ENCODE data around the gene THUMPD3. TPM values are rescaled to one million over a fixed set of nuclear protein-coding genes. Genes with fewer than 3 reads are reported as not detected.

THUMPD3 gene
- total RNA-seq, 1 donor from 2014 or later: 61.4 TPM

GRCh38 chr3:9395570-9396300 is 32.9 kb downstream of the THUMPD3 start:
- Mint-ChIP-seq H3K27ac (peak overlapping the region; percentile 94), H3K4me1 (ENCODE audit: low read depth) (peaks cover 63% of the 10 kb centered on the region), H3K9me3 (no peaks in the 10 kb centered on the region), H3K36me3 (ENCODE audit: low read depth) (peaks cover 50% of the 10 kb centered on the region), H3K4me3 (peak overlapping the region; percentile 94), H3K27me3 (ENCODE audit: insufficient read depth) (no peaks in the 10 kb centered on the region)
- intact Hi-C loops (cut with micrococcal nuclease): loop anchor here (1.0 to 5.0 kb wide), 7 partner anchors 32 to 853 kb away; partner anchors contain the start of genes EMC3, JAGN1, MTMR14 and RAD18
- DNase-seq (ENCODE audit: low spot score): no peak

GRCh38 chr3:9396301-9396631 is 33.4 kb downstream of the THUMPD3 start:
- Mint-ChIP-seq H3K27me3 (ENCODE audit: insufficient read depth) (no peaks in the 10 kb centered on the region), H3K4me1 (ENCODE audit: low read depth) (peaks cover 65% of the 10 kb centered on the region), H3K27ac (peak overlapping the region; percentile 94), H3K4me3 (peak overlapping the region; percentile 94), H3K9me3 (no peaks in the 10 kb centered on the region), H3K36me3 (ENCODE audit: low read depth) (peaks cover 45% of the 10 kb centered on the region)
- DNase-seq (ENCODE audit: low spot score): no peak
- intact Hi-C loops (cut with micrococcal nuclease): loop anchor here (1.0 to 5.0 kb wide), 7 partner anchors 33 to 852 kb away; partner anchors contain the start of genes EMC3, JAGN1, MTMR14 and RAD18

- peak overlapping the region; percentile 94 for H3K4me3 Mint-ChIP-seq
- intact Hi-C loops (cut with micrococcal nuclease): loop anchor here (1.0 to 5.0 kb wide), 11 partner anchors 33 to 852 kb away; partner anchors contain the start of genes BRPF1, CRELD1, EMC3 and JAGN1
- no peaks in the 10 kb centered on the region for H3K27me3 Mint-ChIP-seq (ENCODE audit: insufficient read depth)
- H3K36me3 Mint-ChIP-seq (ENCODE audit: low read depth): peaks cover 40% of the 10 kb centered on the region
- peaks cover 65% of the 10 kb centered on the region for H3K4me1 Mint-ChIP-seq (ENCODE audit: low read depth)
- H3K27ac Mint-ChIP-seq: peak overlapping the region; percentile 98
- DNase-seq (ENCODE audit: low spot score): peak; percentile 98
- no peaks in the 10 kb centered on the region for H3K9me3 Mint-ChIP-seq
Observed at GRCh38 chr3:9396632-9397331, 33.9 kb downstream of the THUMPD3 start.

- Mint-ChIP-seq H3K4me3 (peak within 1 kb of the TSS; percentile 99), H3K36me3 (ENCODE audit: low read depth) (peaks cover 34% of the 10 kb centered on the region), H3K4me1 (ENCODE audit: low read depth) (peaks cover 65% of the 10 kb centered on the region), H3K27me3 (ENCODE audit: insufficient read depth) (no peaks in the 10 kb centered on the region), H3K9me3 (no peaks in the 10 kb centered on the region), H3K27ac (peak within 1 kb of the TSS; percentile 99)
- intact Hi-C loops (cut with micrococcal nuclease): loop anchor here (1.0 to 5.0 kb wide), 7 partner anchors 334 to 745 kb away; partner anchors contain the start of genes BRPF1, CRELD1, EMC3 and JAGN1
- peak; percentile 99 for DNase-seq (ENCODE audit: low spot score)
Observed at GRCh38 chr3:9397332-9397905, 34.6 kb downstream of the THUMPD3 start, which contains the start of gene SETD5. SETD5 (plus strand) TSS chr3:9397615; CDS start chr3:9428939, 31,324 bp downstream.

GRCh38 chr3:9397906-9398699 is 35.2 kb downstream of the THUMPD3 start:
- H3K4me3 Mint-ChIP-seq: peak overlapping the region; percentile 99
- H3K9me3 Mint-ChIP-seq: no peaks in the 10 kb centered on the region
- no peaks in the 10 kb centered on the region for H3K27me3 Mint-ChIP-seq (ENCODE audit: insufficient read depth)
- peak overlapping the region; percentile 99 for H3K27ac Mint-ChIP-seq
- peak; percentile 14 for DNase-seq (ENCODE audit: low spot score)
- H3K36me3 Mint-ChIP-seq (ENCODE audit: low read depth): peaks cover 33% of the 10 kb centered on the region
- intact Hi-C loops (cut with micrococcal nuclease): loop anchor here (1.0 to 5.0 kb wide), 10 partner anchors 10 to 744 kb away; partner anchors contain the start of genes BRPF1, CRELD1, EMC3 and JAGN1
- H3K4me1 Mint-ChIP-seq (ENCODE audit: low read depth): peaks cover 67% of the 10 kb centered on the region

- peaks cover 30% of the 10 kb centered on the region for H3K36me3 Mint-ChIP-seq (ENCODE audit: low read depth)
- DNase-seq (ENCODE audit: low spot score): peak; percentile 7
- peaks cover 68% of the 10 kb centered on the region for H3K4me1 Mint-ChIP-seq (ENCODE audit: low read depth)
- no peaks in the 10 kb centered on the region for H3K9me3 Mint-ChIP-seq
- peak overlapping the region; percentile 99 for H3K4me3 Mint-ChIP-seq
- H3K27me3 Mint-ChIP-seq (ENCODE audit: insufficient read depth): no peaks in the 10 kb centered on the region
- H3K27ac Mint-ChIP-seq: peak overlapping the region; percentile 99
- intact Hi-C loops (cut with micrococcal nuclease): loop anchor here (1.0 to 5.0 kb wide), 5 partner anchors 9 to 743 kb away; partner anchors contain the start of genes JAGN1 and VHL
Observed at GRCh38 chr3:9398700-9399336, 36.0 kb downstream of the THUMPD3 start.

- H3K27ac Mint-ChIP-seq: no peak overlapping the region
- DNase-seq (ENCODE audit: low spot score): no peak
- peaks cover 63% of the 10 kb centered on the region for H3K4me1 Mint-ChIP-seq (ENCODE audit: low read depth)
- intact Hi-C loops (cut with micrococcal nuclease): loop anchor here (5.0 kb wide), 2 partner anchors 493 to 743 kb away; partner anchors contain the start of genes JAGN1 and VHL
- H3K27me3 Mint-ChIP-seq (ENCODE audit: insufficient read depth): no peaks in the 10 kb centered on the region
- H3K4me3 Mint-ChIP-seq: peak overlapping the region; percentile 99
- no peaks in the 10 kb centered on the region for H3K9me3 Mint-ChIP-seq
- peaks cover 28% of the 10 kb centered on the region for H3K36me3 Mint-ChIP-seq (ENCODE audit: low read depth)
Observed at GRCh38 chr3:9399337-9399703, 36.5 kb downstream of the THUMPD3 start.

- Mint-ChIP-seq H3K9me3 (no peaks in the 10 kb centered on the region), H3K4me1 (ENCODE audit: low read depth) (peaks cover 63% of the 10 kb centered on the region), H3K27me3 (ENCODE audit: insufficient read depth) (no peaks in the 10 kb centered on the region), H3K27ac (peak overlapping the region; percentile 40), H3K36me3 (ENCODE audit: low read depth) (peaks cover 24% of the 10 kb centered on the region), H3K4me3 (peak overlapping the region; percentile 99)
- DNase-seq (ENCODE audit: low spot score): no peak
- intact Hi-C loops (cut with micrococcal nuclease): loop anchor here (5.0 kb wide), 3 partner anchors 493 to 1198 kb away; partner anchors contain the start of genes JAGN1 and VHL
Observed at GRCh38 chr3:9399746-9400145, 36.9 kb downstream of the THUMPD3 start.

GRCh38 chr3:9400616-9401015 is 37.8 kb downstream of the THUMPD3 start:
- peak overlapping the region; percentile 63 for H3K4me3 Mint-ChIP-seq
- H3K27ac Mint-ChIP-seq: no peak overlapping the region
- H3K36me3 Mint-ChIP-seq (ENCODE audit: low read depth): peaks cover 16% of the 10 kb centered on the region
- peaks cover 61% of the 10 kb centered on the region for H3K4me1 Mint-ChIP-seq (ENCODE audit: low read depth)
- H3K9me3 Mint-ChIP-seq: no peaks in the 10 kb centered on the region
- no peaks in the 10 kb centered on the region for H3K27me3 Mint-ChIP-seq (ENCODE audit: insufficient read depth)
- intact Hi-C loops (cut with micrococcal nuclease): loop anchor here (5.0 kb wide), 1 partner anchor 1197 kb away; no protein-coding TSS in a partner anchor
- DNase-seq (ENCODE audit: low spot score): no peak

GRCh38 chr3:9401986-9402385 is 39.1 kb downstream of the THUMPD3 start:
- Mint-ChIP-seq H3K4me1 (ENCODE audit: low read depth) (peaks cover 58% of the 10 kb centered on the region), H3K27me3 (ENCODE audit: insufficient read depth) (no peaks in the 10 kb centered on the region), H3K4me3 (no peak overlapping the region), H3K36me3 (ENCODE audit: low read depth) (peaks cover 12% of the 10 kb centered on the region), H3K9me3 (no peaks in the 10 kb centered on the region), H3K27ac (no peak overlapping the region)
- intact Hi-C loops (cut with micrococcal nuclease): loop anchor here (5.0 kb wide), 1 partner anchor 1195 kb away; no protein-coding TSS in a partner anchor
- DNase-seq (ENCODE audit: low spot score): no peak

- H3K4me1 Mint-ChIP-seq (ENCODE audit: low read depth): peaks cover 58% of the 10 kb centered on the region
- DNase-seq (ENCODE audit: low spot score): no peak
- peak overlapping the region; percentile 17 for H3K4me3 Mint-ChIP-seq
- H3K27me3 Mint-ChIP-seq (ENCODE audit: insufficient read depth): no peaks in the 10 kb centered on the region
- peaks cover 12% of the 10 kb centered on the region for H3K36me3 Mint-ChIP-seq (ENCODE audit: low read depth)
- intact Hi-C loops (cut with micrococcal nuclease): loop anchor here (5.0 kb wide), 1 partner anchor 1195 kb away; no protein-coding TSS in a partner anchor
- H3K9me3 Mint-ChIP-seq: no peaks in the 10 kb centered on the region
- H3K27ac Mint-ChIP-seq: peak overlapping the region; percentile 42
Observed at GRCh38 chr3:9402410-9403228, 39.8 kb downstream of the THUMPD3 start.
